HG02938 (cell line): ENCODE measurements around the gene PHLDA2.
A peak's percentile ranks its signal among the peaks of the same experiment; 100 is the strongest.

ENCODE experiments used
- ATAC-seq: cut with Tn5 transposase; IDR thresholded peaks from one replicate; pipeline ENCODE4 v1.9.1; 2021; ENCODE audit warnings: mild to moderate bottlenecking, moderate library complexity; ENCODE audit not compliant: unreplicated experiment

The PHLDA2 gene

DNA sequence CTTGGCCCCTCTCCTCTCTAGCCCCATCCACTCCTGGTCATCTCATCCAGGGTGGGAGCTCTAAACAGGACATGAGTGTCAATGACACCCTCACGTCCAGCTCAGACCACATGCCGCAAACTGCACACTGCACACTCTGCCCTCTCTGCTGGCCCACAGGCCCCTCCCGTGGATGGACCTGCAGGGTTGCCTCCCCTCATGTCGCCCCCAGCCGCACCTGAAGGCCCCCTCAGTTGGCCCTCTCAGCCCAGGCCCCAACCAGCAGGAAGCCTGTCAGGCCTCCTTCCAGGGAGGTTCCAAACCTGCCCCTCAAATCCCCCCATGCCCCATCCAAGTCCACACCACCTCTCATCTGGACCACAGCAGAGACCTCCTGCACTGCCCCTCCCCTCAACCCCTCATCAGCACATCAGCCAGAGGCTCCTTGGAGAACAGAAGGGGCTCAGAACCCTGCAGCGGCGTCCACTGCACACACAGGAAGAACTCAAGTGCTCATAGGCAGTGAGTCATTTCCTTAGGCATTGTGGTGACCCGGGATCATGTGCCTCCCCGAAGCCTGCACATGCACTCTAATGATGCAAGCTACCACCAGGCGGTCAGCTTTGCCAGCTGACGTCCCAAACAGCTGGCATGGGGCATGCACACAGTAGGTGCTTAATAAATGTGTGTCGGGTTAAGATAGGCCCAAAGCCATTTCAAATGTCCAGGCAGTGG, 30.7 kb downstream of the PHLDA2 start:
- no peak for ATAC-seq

DNA sequence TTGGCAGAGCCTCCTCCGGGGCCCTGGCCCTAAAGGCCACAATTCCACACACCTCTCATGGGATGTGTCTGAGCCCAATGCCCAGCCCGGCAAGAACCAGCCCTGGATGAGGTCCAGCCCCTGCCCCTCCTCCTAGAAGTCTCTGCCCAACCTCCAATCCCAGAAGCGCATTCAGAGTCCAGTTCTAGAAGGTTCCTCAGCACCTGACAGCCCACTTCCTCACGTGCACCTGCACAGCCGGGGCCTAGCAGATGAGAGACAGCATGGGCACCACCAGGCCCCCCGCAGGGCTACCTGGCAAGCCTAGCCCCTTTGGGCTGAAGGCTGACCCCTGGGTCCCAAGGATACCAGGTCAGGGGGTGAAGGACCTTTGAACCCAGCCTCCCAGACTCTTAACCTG, 32.2 kb downstream of the PHLDA2 start:
- no peak for ATAC-seq

DNA sequence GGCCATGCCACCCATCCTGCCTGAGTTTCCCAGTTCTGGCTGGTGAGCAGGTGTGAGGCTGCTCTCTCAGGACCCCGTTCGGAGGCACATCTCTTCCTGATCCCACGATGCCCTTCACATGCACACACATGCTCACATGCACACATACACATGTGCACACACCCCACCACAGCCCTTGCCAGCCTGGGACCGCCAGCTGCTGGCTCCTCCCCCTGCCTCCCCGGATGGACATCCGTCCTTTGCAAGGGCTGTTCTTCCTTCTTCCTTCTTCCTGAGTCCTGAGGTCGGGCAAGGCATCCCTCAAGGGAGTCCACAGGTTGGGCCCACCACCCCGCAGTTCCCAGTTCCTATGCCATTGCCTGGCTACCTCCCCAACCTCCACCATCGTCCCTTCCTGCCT, 33.2 kb downstream of the PHLDA2 start:
- no peak for ATAC-seq

DNA sequence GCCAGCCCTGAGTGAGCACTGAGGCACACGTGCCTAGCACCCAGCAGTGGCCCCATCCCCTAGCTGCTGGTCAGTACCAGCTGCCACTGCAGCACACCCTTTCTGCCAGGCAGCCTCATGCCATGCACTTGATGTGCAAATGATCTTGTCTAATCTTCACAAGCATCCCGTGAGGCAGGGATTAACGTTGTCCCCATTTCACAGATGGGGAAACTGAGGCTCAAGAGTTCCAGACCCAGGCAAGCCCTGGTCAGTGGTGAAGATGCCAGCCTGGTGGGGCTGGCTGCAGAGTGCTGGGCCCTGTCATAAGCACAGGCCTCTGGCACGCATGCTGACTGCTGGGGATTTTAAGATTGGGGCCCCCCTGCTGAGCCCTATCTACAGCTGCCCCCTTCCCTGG, 35.3 kb downstream of the PHLDA2 start:
- ATAC-seq: no peak

DNA sequence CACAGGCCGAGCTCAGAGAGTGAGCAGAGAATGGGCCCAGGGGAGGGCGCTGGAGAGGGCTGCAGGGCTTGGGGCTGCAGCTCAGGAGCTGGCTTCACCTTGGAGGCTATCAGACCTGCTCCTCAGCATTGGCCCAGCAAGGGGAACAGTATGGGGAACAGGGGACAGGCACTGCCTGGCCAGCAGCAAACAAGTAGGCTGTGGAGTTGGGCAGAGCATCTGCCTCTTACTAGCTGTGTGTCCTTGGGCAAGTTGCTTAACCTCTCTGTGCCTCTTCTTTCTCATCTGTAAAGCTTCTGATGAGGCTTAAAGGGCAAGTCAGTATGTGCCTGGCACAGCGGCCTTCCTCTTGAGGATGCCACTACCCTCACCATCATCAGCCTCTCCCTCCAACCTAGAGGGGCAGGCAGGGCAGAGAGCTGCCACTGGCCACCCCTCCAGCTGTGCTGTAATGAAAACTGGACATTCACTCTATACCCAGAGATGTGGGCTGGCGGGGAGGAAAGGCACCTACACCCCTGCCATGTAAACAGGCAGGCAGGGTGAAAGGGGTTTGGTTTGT, 36.2 kb downstream of the PHLDA2 start:
- ATAC-seq: no peak

DNA sequence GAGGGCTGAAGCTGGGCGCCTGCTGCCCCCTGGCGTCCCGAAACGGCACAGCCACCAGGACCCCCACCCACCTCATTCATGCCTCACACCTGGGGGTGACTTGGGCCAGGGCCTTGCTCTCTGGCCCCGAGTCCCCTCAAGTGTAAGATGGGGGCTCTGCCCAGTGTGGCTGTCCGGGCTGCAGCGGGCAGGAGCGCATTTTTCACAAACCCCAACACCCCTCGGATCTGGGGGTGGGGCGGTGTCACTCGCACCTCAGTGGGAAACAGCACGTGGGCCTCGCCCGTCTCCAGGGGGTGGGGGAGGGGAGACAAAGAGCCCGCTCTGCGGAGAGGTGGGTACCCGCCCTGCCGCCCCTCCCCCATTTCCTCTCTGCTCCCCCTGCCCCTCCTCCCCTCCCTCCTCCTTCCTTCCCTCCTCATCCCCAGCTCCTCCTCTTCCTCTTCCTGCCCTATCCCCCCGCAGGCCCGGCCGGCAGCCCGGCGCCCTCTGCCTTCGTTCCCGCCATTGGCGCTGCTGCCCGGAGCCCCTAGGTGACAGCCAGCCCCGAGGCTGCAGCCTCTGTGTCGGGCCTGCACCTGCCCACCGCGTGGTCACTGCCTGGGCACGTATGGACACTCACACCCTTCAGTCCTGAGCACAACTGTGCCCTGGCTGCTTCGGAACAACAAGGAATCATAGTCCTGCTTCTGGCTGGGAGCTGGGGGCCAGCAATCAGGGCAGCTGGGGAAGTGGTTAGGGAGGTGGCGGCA, 36.8 kb downstream of the PHLDA2 start:
- ATAC-seq: no peak

DNA sequence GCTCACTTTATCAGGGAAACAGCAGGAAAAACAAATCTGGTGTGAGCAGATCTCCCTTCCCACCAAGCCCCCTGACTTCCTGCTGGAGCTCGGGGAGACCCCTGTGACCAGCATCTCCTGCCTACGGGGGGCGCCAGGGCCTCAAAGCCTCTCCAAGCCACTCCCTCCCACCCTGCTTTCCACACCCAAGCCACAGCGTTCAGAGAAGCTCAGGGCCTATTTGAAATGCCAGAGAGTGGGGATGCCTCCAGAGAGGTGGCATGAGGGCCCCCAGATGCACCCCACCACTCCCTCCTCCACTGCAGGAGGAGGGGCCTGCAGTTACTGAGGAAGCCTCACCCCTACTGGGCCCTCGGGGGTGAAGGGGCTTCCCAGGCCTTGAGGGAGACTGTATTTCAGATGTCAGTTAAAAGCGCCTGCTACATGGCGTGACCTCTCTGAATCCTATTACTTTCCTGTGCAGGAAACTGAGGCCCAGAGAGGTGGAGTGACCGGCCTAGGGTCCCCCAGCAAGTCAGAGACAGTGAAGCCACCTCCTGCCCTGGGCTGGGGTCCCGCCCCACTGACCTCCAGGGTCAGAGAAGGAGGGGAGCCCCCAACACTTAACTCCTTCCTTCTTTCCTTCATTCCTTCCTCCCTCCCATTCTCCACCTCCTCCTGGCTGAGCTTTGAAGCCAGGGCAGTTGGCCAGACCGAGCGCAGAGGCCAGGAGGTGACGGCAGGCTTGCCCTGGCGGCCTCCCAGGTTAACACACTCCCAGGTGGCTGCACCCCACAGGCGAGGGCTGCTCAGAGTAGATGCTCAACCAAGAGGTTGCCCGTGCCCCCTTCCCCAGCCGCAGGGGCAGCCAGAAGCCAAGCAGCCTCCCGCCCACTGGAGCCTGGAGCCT, 37.6 kb downstream of the PHLDA2 start:
- no peak for ATAC-seq

DNA sequence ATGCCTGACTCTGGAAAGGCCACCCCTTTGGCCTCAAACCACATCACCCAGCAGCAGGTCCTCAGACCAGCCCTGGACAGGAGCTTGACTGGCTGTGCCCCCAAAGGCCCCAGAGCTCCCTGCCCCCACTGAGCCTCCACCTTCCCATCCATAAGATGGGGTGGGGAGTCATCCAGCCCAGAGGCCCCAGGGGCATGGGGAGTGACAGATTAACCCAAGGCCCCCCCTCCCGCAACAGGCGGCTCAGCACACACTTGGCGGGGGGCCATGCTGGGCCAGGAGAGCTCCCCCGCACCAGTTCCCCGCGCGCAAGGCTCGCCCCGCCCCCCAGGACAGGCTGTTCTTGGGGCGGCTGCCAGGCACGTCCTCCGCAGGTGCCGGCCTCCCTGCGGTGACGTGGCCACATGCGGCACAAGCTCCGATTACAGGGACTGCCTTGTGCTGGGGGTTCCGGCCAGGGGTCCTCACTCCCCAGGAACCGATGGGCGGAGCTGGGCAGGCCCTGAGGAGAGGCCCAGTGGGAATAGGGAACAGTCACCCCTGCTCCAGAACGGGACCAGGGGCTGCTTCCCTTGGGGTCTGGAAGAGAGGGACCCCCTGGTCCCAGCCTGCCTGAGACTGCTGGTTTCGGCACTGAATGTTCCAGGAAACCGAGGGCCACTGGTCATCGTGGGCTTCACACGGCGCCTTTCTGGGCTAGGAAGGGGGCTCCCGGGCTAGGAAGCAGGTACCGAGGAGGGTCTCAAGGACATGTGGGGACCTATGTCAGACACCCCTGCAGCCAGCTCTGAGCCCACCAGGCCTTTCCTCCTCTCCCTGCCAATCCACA, 38.5 kb downstream of the PHLDA2 start:
- no peak for ATAC-seq

DNA sequence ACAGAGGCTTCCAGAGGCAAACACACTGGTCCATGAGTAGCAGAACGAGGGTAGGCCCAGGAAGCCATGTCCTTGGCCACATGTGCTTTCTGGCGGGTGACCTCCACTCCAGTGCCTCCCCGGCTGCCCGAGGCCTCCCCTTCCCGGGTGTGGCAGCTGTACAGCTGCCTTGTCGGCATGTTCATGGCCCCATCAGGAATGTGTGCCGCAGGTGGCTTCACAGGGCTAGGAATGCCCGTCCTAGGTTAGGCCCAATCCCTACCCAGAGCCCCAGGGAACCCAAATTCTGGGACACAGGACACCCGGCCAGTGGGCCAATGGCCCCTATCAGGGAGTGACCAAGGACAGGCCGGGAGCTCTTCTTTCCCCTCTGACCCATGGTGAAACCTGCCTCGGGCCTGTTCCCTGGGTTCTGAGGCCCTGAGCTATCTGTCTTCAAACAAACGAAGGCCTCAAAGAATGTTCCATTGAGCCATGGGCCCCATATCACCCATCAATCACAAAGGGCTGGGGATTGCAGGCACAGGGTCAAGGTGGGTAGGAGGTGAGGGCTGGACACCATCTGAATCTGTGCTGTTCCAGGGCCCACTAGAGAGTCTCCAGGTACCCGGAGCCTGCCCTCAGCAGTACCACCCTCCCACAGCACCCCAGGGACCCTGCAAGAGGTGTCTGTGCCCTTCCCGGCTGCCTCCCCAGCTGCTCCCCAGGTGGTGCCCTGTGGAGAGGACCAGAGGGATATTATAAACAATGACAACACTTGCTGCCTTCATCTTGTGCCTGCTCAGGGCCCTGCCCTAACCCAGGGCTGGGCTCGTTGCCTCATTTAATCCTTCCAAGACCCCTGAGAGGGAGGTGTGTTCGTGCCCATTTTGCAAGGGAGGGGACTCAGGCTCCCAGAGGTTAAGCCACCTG, 39.6 kb downstream of the PHLDA2 start:
- ATAC-seq: no peak

DNA sequence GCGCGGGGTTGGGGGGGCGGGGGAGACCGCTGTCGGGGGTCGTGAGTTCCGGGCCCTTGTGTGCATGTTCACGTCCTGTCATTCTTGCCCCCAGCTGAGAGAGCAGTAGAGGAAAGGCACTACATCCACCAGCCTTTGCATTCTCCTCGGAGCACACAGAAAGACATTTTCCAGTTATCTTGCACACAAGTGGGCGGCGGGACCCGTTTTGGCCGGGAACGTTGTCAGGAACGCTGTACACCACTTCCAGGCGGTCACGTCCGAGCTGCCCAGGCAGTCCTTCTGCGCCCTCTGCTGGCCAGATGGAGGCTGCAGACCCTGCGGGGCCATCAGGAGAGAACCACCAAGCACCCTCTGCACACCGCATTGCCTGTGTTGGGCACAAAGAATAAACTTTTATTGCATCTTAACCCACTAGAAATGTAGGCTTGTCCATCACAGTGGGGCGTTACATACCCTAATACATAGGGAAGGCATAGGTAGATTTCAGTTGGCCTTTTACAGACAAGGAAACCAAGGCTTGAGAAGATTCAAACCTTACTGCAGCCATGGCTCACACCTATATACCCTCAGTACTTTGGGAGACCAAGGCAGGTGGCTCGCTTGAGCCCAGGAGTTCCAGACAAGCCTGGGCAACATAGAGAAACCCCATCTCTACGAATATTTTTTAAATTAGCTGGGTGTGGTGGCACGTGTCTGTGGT, 40.8 kb downstream of the PHLDA2 start:
- no peak for ATAC-seq

DNA sequence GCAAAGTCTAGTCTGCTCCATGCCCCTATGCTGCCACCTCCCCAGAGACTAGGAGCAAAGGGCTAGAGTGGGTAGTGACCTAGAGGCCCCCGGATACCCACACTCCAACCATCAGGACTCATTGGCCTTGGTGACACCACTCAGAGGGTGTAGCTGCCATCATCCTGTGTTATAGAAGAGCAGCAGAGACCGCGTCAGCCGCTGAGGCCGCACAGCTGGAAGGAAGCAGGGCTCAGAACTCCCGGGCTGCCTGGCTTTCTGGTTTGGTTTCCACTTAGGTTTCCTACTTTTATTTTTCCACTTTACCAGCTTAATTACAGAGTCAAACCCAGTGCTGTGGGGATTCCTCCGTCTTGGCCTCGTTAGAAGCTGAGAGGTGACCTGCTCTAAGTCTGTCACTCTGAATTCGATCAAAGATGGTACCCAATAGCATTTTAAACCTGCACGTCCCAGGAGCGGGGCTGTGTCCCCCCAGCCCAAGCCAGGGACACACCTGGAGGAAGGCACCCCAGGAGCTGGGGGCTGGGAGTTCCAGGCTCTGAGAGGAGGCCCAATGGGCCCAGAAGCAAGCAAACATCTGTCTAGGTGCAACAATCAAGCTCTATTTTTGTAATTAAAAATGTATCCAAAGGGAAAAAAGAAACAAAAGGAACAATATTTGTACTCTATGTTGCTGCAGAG, 41.6 kb downstream of the PHLDA2 start:
- no peak for ATAC-seq

DNA sequence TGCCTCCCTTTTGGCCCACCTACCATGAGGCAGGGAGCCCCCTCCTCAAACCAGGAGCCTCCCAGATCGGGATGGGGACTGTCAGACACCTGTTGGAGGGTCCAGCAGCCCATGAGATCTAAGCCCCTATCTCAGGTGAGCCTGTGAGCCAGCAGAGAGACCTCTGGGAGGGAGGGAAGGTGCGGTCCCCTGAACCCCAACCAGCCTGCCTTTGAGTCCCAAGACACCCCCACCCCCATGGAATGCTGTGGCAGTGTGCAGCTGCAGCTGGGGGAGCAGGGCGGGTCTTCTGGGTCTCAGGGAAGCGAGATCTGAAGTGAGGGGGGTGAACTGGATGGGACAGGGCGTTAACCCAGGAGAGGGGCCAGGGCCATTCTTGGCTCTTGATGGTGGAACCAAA, 42.3 kb downstream of the PHLDA2 start:
- ATAC-seq: no peak

DNA sequence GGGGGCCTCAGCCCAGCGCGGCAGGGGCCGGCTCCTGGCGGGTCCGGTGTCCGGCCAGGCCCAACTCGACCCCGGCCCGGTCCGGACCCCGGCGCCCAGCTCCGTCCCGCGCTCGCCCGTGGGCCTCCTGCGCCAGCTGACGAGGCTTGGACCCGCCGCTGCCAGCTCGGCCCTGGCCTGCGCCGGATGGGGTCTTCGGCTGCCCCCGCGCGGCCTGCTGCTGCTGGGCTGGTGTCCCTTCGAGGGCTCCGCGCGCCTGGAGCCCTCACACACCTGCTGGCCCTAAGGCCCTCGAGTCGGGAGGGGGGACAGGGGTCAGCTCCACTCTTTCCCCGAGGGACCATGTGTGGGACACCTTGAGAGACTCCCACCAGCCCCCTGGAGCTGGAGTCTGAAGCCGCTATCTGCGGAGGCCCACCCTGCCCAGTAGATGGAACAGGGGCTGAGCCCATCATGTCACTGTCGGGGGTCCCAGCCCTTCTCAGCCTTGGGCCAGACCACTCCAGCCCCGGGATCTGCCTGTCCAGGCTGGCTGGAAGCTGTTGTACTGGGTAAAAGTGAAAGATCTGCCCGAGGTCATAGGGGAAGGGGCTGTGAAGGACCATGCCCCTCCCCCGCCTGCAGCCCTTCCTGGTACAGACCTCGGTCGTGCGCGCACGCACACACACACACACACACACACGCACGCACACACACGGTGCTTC, 42.9 kb downstream of the PHLDA2 start:
- ATAC-seq: no peak

DNA sequence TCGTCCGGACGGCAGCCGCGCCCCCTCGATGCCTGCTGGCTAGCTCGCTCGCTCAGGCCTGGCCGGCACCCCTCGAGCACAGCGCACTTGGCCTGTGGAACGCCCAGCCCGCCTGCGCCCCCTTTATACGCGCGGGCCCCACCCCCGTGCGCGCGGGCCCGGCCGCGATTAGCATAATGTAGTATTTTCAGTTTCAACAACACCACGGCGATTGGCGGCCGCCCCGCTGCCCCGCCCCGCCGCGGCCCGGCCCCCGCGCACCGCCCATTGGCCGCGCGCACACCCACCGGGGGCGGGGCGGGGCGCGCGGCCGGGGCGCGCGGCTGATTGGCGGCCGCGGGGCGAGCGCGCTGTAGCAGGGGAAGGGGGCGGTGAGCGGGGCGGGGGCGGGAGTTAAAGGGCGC, 43.5 kb downstream of the PHLDA2 start, which contains the start of gene CDKN1C:
CDKN1C (minus strand) TSS at position 98 of the 404 bp plus-strand sequence. CDS start 319 bp downstream, outside the sequence.
- ATAC-seq: peak; percentile 73

DNA sequence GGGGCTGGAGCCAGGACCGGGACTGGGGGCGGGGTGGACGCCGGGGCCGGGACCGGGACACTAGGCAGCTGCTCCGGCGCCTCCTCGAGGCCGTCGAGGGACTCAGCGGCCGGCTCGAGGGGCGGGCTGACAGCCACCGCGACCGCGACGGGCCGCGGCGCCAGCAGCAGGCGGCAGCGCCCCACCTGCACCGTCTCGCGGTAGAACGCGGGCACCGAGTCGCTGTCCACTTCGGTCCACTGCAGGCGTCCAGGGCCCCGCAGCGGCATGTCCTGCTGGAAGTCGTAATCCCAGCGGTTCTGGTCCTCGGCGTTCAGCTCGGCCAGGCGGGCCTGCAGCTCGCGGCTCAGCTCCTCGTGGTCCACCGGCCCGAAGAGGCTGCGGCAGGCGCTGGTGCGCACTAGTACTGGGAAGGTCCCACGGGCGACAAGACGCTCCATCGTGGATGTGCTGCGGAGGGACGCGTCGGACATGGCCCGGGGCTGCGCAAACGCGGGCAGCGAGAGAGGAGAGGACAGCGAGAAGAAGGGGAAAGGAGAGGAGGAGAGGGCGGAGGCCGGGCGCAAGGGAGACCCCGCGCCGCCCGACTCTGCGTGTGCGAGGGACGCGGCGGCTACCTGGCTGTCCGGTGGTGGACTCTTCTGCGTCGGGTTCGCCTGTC, 44.1 kb downstream of the PHLDA2 start:
- no peak for ATAC-seq

DNA sequence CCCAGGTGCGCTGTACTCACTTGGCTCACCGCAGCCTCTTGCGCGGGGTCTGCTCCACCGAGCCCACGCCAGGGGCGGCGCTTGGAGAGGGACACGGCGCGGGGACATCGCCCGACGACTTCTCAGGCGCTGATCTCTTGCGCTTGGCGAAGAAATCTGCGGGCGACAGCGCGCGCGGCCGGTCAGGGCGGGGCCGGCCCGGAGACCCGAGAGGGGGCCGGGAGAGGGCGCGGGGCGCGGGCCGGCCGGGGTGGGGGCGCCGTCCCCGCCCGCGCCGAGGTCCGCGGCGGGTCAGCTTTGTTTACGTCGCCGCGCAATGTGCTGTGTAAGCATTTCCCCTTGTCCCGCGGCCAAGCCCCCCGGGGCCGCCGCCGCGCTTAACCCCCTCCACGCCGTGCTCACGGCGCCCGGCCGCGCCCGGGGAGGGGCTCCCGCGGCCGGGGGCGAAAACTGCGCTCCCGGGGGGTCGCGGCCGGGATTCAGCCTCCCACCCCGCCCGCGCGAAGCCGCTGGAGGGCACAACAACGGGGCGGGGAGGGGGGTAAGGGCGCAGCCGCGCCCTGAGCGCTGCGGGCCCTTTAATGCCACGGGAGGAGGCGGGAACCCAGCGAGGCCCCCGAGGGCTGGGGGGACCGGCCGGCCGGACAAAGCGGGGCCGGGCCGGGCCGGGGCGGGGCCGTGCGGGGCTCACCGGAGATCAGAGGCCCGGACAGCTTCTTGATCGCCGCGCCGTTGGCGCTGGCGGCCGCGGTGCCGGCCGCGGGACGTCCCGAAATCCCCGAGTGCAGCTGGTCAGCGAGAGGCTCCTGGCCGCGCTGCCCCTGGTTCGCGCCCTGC, 45.0 kb downstream of the PHLDA2 start:
- ATAC-seq: no peak
